Measurements from ENCODE around the gene KIFBP. TPM values are rescaled to one million over a fixed set of nuclear protein-coding genes. Genes with fewer than 3 reads are reported as not detected.

KIFBP gene
- total and polyA plus RNA-seq, 2 of the 13 experiments (the other 11 are each of a cell fraction or from before 2014, with no cell fraction given) = 13.0 to 21.9 TPM

DNA sequence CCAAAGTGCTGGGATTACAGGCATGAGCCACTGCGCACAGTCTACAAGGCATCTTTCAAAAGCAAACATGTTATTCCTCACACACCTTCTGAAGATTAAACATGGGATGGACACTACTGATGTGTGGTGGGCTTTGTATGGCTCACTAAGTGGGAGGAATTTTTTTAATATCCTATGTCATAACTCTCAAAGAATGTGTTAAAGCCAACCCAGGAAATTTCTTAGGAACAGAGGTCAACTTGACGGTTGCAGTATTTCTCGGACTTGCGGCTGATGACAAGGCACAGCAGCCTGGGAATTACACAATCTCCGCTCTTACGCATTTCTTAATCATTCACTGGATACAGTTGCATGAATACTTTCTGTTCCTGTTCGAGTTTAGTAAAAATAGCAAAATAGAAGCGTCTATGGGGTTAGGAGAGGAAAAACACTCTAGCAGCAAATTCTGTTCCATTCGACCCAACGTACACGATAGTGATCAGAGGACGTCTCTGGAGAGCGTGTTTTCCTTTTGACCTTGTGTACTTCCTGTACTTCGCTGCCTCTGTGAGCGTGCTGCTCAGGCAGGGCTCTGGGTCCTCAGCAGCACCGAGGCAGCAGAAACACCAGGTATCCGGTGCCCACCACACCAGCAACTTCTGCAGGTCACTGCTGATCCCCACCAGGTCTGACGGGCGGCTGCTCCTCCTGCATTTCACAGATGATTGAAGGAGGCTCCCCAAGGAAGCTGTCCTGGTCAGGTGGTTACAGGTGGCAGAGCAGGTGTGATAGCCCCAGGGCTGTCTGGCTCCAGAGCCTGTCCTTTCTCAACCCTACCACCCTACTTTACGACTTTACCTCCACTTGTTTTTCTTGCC is 72.9 kb downstream of the KIFBP start (continued):
- TF ChIP-seq, protein P1, sequence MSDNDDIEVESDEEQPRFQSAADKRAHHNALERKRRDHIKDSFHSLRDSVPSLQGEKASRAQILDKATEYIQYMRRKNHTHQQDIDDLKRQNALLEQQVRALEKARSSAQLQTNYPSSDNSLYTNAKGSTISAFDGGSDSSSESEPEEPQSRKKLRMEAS (IDR thresholded peaks at IDR 0.05) = peak; percentile 59; the same call in 1 of the 2 replicates
- TF ChIP-seq, protein P2, sequence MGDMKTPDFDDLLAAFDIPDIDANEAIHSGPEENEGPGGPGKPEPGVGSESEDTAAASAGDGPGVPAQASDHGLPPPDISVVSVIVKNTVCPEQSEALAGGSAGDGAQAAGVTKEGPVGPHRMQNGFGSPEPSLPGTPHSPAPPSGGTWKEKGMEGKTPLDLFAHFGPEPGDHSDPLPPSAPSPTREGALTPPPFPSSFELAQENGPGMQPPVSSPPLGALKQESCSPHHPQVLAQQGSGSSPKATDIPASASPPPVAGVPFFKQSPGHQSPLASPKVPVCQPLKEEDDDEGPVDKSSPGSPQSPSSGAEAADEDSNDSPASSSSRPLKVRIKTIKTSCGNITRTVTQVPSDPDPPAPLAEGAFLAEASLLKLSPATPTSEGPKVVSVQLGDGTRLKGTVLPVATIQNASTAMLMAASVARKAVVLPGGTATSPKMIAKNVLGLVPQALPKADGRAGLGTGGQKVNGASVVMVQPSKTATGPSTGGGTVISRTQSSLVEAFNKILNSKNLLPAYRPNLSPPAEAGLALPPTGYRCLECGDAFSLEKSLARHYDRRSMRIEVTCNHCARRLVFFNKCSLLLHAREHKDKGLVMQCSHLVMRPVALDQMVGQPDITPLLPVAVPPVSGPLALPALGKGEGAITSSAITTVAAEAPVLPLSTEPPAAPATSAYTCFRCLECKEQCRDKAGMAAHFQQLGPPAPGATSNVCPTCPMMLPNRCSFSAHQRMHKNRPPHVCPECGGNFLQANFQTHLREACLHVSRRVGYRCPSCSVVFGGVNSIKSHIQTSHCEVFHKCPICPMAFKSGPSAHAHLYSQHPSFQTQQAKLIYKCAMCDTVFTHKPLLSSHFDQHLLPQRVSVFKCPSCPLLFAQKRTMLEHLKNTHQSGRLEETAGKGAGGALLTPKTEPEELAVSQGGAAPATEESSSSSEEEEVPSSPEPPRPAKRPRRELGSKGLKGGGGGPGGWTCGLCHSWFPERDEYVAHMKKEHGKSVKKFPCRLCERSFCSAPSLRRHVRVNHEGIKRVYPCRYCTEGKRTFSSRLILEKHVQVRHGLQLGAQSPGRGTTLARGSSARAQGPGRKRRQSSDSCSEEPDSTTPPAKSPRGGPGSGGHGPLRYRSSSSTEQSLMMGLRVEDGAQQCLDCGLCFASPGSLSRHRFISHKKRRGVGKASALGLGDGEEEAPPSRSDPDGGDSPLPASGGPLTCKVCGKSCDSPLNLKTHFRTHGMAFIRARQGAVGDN (CRISPR knock-in tag; IDR thresholded peaks at IDR 0.05) = peak; percentile 77
- TF ChIP-seq PPARG (CRISPR knock-in tag; conservative IDR thresholded peaks at IDR 0.05) = no peak
- TF ChIP-seq, protein P3, sequence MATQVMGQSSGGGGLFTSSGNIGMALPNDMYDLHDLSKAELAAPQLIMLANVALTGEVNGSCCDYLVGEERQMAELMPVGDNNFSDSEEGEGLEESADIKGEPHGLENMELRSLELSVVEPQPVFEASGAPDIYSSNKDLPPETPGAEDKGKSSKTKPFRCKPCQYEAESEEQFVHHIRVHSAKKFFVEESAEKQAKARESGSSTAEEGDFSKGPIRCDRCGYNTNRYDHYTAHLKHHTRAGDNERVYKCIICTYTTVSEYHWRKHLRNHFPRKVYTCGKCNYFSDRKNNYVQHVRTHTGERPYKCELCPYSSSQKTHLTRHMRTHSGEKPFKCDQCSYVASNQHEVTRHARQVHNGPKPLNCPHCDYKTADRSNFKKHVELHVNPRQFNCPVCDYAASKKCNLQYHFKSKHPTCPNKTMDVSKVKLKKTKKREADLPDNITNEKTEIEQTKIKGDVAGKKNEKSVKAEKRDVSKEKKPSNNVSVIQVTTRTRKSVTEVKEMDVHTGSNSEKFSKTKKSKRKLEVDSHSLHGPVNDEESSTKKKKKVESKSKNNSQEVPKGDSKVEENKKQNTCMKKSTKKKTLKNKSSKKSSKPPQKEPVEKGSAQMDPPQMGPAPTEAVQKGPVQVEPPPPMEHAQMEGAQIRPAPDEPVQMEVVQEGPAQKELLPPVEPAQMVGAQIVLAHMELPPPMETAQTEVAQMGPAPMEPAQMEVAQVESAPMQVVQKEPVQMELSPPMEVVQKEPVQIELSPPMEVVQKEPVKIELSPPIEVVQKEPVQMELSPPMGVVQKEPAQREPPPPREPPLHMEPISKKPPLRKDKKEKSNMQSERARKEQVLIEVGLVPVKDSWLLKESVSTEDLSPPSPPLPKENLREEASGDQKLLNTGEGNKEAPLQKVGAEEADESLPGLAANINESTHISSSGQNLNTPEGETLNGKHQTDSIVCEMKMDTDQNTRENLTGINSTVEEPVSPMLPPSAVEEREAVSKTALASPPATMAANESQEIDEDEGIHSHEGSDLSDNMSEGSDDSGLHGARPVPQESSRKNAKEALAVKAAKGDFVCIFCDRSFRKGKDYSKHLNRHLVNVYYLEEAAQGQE (IDR thresholded peaks at IDR 0.05; ENCODE audit: borderline replicate concordance in 1 of 2, low read depth in 1 of 2, low read length in 2 of 2) = no peak
- TF ChIP-seq, protein P4, sequence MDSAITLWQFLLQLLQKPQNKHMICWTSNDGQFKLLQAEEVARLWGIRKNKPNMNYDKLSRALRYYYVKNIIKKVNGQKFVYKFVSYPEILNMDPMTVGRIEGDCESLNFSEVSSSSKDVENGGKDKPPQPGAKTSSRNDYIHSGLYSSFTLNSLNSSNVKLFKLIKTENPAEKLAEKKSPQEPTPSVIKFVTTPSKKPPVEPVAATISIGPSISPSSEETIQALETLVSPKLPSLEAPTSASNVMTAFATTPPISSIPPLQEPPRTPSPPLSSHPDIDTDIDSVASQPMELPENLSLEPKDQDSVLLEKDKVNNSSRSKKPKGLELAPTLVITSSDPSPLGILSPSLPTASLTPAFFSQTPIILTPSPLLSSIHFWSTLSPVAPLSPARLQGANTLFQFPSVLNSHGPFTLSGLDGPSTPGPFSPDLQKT (CRISPR knock-in tag; IDR thresholded peaks at IDR 0.05; ENCODE audit: borderline replicate concordance) = no peak
- 0 out of 2 replicates have a peak, but pooled peaks have one; percentile 17 for TF ChIP-seq SP4 (CRISPR knock-in tag; IDR thresholded peaks at IDR 0.05)
- no peak for TF ChIP-seq SMAD1 (CRISPR knock-in tag; IDR thresholded peaks at IDR 0.05; ENCODE audit: borderline replicate concordance, low read depth)
- no peak for TF ChIP-seq BRCA1 (CRISPR knock-in tag; IDR thresholded peaks at IDR 0.05)
- TF ChIP-seq HNF4A (CRISPR knock-in tag; IDR thresholded peaks at IDR 0.05) = 0 out of 2 replicates have a peak, but pooled peaks have one; percentile 27
- TF ChIP-seq ZNF790 (CRISPR knock-in tag; IDR thresholded peaks at IDR 0.05; ENCODE audit: borderline replicate concordance) = no peak
- TF ChIP-seq ELF1 (CRISPR knock-in tag; IDR thresholded peaks at IDR 0.05) = peak; percentile 57; the same call in 1 of the 2 replicates
- TF ChIP-seq, protein P5, sequence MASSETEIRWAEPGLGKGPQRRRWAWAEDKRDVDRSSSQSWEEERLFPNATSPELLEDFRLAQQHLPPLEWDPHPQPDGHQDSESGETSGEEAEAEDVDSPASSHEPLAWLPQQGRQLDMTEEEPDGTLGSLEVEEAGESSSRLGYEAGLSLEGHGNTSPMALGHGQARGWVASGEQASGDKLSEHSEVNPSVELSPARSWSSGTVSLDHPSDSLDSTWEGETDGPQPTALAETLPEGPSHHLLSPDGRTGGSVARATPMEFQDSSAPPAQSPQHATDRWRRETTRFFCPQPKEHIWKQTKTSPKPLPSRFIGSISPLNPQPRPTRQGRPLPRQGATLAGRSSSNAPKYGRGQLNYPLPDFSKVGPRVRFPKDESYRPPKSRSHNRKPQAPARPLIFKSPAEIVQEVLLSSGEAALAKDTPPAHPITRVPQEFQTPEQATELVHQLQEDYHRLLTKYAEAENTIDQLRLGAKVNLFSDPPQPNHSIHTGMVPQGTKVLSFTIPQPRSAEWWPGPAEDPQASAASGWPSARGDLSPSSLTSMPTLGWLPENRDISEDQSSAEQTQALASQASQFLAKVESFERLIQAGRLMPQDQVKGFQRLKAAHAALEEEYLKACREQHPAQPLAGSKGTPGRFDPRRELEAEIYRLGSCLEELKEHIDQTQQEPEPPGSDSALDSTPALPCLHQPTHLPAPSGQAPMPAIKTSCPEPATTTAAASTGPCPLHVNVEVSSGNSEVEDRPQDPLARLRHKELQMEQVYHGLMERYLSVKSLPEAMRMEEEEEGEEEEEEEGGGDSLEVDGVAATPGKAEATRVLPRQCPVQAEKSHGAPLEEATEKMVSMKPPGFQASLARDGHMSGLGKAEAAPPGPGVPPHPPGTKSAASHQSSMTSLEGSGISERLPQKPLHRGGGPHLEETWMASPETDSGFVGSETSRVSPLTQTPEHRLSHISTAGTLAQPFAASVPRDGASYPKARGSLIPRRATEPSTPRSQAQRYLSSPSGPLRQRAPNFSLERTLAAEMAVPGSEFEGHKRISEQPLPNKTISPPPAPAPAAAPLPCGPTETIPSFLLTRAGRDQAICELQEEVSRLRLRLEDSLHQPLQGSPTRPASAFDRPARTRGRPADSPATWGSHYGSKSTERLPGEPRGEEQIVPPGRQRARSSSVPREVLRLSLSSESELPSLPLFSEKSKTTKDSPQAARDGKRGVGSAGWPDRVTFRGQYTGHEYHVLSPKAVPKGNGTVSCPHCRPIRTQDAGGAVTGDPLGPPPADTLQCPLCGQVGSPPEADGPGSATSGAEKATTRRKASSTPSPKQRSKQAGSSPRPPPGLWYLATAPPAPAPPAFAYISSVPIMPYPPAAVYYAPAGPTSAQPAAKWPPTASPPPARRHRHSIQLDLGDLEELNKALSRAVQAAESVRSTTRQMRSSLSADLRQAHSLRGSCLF (CRISPR knock-in tag; IDR thresholded peaks at IDR 0.05; ENCODE audit: borderline replicate concordance) = no peak
- no peak for TF ChIP-seq ZNF572 (CRISPR knock-in tag; IDR thresholded peaks at IDR 0.05)
